ENCODE data around the gene TBC1D9B.

GRCh38 chr5:179837076-179838011, 70.4 kb downstream of the TBC1D9B start:
- no peak for TF ChIP-seq CTCF (IDR thresholded peaks at IDR 0.05; ENCODE audit: low read depth, low read length, poor library complexity, severe bottlenecking)
- TF ChIP-seq EZH2phosphoT487 (IDR thresholded peaks at IDR 0.05; ENCODE audit: borderline replicate concordance, low read length) = no peak

Data from DOHH2 (cell line).